GM11168 (cell line): ENCODE data around the gene MOB4.
"Not testable (repeated sequence)": the region's sequence is repeated elsewhere in the genome, so short reads cannot be mapped to it uniquely, and the experiment has no call there.

Experiments
- in situ Hi-C: fragments of 300-500 bp; cut with MboI; formaldehyde crosslinking; loops from one replicate; pipeline ENCODE4 v1.12.0; 2022; ENCODE audit warnings: low sequenced_read_pairs; ENCODE audit not compliant: unreplicated experiment

The MOB4 gene

GRCh38 chr2:197506658-197507057 is 9.2 kb upstream of the MOB4 start:
- in situ Hi-C loops, result no loop called here

- in situ Hi-C loops, result no loop called here
Observed at GRCh38 chr2:197513915-197514314, 2.0 kb upstream of the MOB4 start.

GRCh38 chr2:197514754-197515153 is 1.1 kb upstream of the MOB4 start:
- in situ Hi-C loops, result no loop called here

- in situ Hi-C loops, result no loop called here
Observed at GRCh38 chr2:197515315-197515738, 539 bp upstream of the MOB4 start.

- in situ Hi-C loops, result no loop called here
Observed at GRCh38 chr2:197516393-197516761, 511 bp downstream of the MOB4 start.

- in situ Hi-C loops, result no loop called here
Observed at GRCh38 chr2:197517150-197517549, 1.3 kb downstream of the MOB4 start.

GRCh38 chr2:197538412-197538811 is 22.5 kb downstream of the MOB4 start:
- in situ Hi-C loops, result no loop called here

- in situ Hi-C loops, result no loop called here
Observed at GRCh38 chr2:197539734-197540133, 23.9 kb downstream of the MOB4 start.

- in situ Hi-C loops, result no loop called here
Observed at GRCh38 chr2:197543206-197543605, 27.3 kb downstream of the MOB4 start.

GRCh38 chr2:197547163-197547900 is 31.5 kb downstream of the MOB4 start:
- in situ Hi-C loops, result no loop called here

- in situ Hi-C loops, result no loop called here
Observed at GRCh38 chr2:197548582-197548981, 32.7 kb downstream of the MOB4 start.

- in situ Hi-C loops, result not testable (repeated sequence)
Observed at GRCh38 chr2:197551260-197551659, 35.4 kb downstream of the MOB4 start.

- in situ Hi-C loops, result no loop called here
Observed at GRCh38 chr2:197555467-197555866, 39.6 kb downstream of the MOB4 start.

GRCh38 chr2:197556456-197556855 is 40.6 kb downstream of the MOB4 start:
- in situ Hi-C loops, result no loop called here

- in situ Hi-C loops, result no loop called here
Observed at GRCh38 chr2:197558393-197558792, 42.5 kb downstream of the MOB4 start.

- in situ Hi-C loops, result no loop called here
Observed at GRCh38 chr2:197559681-197560080, 43.8 kb downstream of the MOB4 start.

GRCh38 chr2:197560146-197560665 is 44.3 kb downstream of the MOB4 start:
- in situ Hi-C loops, result no loop called here

- in situ Hi-C loops, result no loop called here
Observed at GRCh38 chr2:197571627-197572271, 55.9 kb downstream of the MOB4 start.

GRCh38 chr2:197573608-197574007 is 57.7 kb downstream of the MOB4 start:
- in situ Hi-C loops, result no loop called here

GRCh38 chr2:197575987-197576386 is 60.1 kb downstream of the MOB4 start:
- in situ Hi-C loops, result no loop called here

- in situ Hi-C loops, result no loop called here
Observed at GRCh38 chr2:197576631-197577030, 60.8 kb downstream of the MOB4 start.

GRCh38 chr2:197577446-197577845 is 61.6 kb downstream of the MOB4 start:
- in situ Hi-C loops, result no loop called here
